OCI-M2 (cell line): ENCODE results near the gene CIAO3.

Experiments
- DNase-seq: peaks from one replicate; lab custom pipeline; 2025; ENCODE audit not compliant: unreplicated experiment; lab: John Stamatoyannopoulos, UW

CIAO3 gene

GRCh38 chr16:711548-712320, 29.1 kb downstream of the CIAO3 start:
- DNase-seq: no peak

GRCh38 chr16:711084-711483, 29.7 kb downstream of the CIAO3 start:
- no peak for DNase-seq

DNA sequence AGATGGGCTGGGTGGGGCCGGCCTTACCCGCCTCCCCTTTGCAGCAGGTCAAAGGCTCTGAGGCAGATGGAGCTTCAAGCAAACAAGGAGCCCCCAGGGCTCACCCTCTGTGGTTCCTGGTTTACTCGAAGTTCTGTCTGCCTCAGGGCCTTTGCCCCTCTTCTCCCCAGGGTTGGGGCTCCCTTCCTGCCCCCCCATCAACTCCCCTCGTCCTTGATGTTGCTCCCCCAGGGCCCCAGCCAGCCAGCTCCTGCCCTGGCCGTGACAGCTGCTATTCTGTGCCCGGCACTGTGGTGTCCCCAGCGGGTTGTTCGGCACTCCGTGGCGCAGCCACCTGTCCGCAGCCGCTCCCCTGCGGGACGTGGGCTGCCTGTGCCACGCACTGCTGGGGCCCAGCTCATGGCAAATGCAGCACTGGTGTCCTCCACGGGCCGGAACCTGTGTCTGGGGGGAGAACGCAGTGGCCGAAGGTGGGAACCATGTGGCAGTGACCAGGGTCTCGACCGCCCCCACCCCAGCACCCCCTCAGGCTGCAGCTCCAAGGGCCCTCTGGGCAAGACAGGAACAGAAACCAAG, 30.2 kb downstream of the CIAO3 start:
- DNase-seq: no peak

GRCh38 chr16:709566-710499, 31.0 kb downstream of the CIAO3 start:
- no peak for DNase-seq

DNA sequence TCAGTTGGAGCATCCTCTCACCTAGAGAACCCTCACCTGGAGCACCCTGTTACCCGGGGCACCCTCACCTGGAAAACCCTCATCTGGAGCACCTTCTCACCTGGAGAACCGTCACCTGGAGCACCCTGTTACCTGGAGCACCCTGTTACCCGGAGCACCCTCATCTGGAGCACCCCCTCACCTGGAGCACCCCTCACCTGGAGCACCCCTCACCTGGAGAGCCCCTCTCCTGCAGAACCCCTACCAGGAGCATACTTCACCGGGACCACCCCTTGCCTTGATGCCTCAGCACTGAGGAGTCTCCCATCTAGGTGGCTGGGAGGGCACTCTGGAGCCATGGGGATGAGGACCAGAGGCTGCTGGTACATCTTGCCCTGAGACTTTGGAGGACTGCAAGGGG, 31.8 kb downstream of the CIAO3 start:
- DNase-seq: no peak

DNA sequence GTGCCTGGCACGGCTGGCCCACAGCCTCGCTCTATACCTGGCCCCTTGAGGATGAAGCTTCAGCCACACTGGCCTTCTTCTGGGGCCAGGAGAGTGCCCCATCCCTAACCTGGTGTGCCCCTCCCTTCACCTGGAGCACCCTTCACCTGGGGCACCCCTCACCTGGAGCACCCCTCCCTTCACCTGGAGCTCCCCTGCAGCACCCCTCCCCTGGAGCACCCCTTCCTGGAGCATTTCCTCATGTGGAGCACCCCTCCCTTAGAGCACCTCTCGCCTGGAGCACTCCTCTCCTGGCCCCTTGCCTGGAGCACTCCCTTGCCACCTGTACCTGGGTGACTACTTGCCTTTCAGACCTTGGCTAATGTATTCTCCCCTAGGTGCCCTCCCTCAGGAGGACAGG, 32.8 kb downstream of the CIAO3 start:
- no peak for DNase-seq

- no peak for DNase-seq
Measured at GRCh38 chr16:707062-707538, 33.7 kb downstream of the CIAO3 start.

- DNase-seq: no peak
Measured at GRCh38 chr16:706189-707061, 34.4 kb downstream of the CIAO3 start.

DNA sequence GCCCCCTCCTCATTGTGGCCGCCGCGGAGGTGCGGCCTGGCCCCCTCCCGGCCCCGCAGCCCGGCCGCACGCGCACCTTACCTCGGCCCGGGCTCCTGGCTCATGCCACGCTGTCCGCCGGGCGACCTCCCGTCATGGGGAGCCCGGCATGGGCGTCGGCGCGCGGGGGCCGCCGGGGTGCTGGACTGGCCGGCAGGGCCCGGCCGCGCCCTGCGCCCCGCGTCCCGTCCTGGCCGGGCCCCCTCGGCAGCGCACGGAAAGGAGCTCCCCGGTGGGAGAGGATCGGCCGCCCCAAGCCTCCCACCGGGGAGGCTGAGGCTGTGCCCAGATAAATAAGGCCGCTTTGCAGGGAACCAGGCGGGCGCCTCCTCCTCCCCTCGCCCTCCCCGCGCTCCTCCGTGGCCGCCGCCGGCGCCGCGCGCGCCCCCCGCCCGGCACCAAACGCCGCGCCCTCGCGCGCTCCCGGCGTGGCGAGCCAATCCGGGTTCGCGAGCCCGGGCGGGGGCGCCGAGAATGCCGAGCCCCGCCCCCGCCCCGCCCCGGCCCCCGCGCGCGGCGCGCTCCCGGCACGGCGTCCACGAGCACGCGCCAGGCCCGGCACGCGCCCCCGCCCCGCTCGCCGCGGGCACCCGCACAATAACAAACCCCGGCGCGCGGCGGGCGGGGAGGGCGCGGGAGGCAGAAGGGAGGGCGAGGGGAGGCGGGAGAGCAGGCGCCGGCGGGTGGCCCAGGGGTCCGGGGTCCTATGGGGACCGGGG, 35.2 kb downstream of the CIAO3 start, which contains the start of gene FBXL16:
TSS of gene FBXL16 (minus strand) at position 371 of the 758 bp plus-strand sequence. CDS start 8,396 bp downstream, outside the sequence.
- DNase-seq: no peak

GRCh38 chr16:704552-705380, 36.0 kb downstream of the CIAO3 start:
- no peak for DNase-seq

DNA sequence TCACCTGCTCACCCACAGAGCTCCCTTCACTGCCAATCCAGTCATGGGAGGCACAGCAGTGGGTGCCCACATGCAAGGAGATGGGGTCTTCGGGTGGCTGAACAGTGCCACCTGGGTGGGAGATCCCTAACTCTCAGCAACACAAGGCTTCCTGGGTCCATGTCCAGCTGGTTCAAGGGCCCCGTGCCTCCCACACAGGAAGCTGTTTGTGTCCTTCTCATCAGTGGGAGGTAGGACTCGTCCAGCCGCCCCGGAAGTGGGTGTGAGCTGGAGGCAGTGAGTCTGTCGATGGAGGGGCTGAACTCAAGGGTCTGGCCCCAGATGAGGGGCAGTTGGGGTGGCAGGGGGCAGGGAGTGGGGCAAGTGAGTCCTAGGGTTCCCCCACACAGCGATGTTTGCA, 36.8 kb downstream of the CIAO3 start:
- DNase-seq: no peak

GRCh38 chr16:703406-703805, 37.4 kb downstream of the CIAO3 start:
- no peak for DNase-seq

DNA sequence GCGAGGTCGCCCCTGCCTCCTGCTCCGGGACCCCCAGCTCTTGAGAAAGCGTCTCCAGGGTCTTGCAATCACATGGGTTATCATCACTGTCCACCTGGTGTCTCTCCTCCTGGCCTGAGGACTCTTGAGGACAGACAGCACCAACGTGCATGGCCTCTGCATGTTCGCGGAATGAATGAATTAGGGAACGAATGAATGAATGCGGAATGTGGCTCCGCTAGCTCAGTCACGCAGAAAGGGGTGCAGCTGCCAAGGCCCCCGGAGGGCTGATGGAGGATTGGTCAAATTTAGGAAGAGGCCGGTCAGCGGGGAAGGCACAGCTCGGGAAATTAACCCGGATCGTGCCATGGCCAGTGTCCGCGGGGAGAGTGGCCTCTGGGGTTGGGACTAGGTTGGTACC, 38.5 kb downstream of the CIAO3 start:
- no peak for DNase-seq

GRCh38 chr16:700684-701584, 39.9 kb downstream of the CIAO3 start:
- DNase-seq: no peak

- DNase-seq: no peak
Measured at GRCh38 chr16:698911-699671, 41.7 kb downstream of the CIAO3 start.

- no peak for DNase-seq
Measured at GRCh38 chr16:695355-696089, 45.3 kb downstream of the CIAO3 start.
